Peyer's patch (tissue), 4 donors: ENCODE data around the gene CSNK2A1. TPM values are rescaled to one million over a fixed set of nuclear protein-coding genes. Genes with fewer than 3 reads are reported as not detected.

ENCODE experiments used
- DNase-seq, 3 donors: peaks; one replicate each; pipeline ENCODE4 v3.0.0-alpha.2; 2017 to 2019
- H3K27ac ChIP-seq, 4 donors: fragments of 200-600 bp; sonication (generic); one replicate each; pipeline ENCODE4 v1.5.1; 2016 to 2019
- H3K27me3 ChIP-seq, 2 donors: fragments of 200-600 bp; sonication (generic); one replicate each; pipeline ENCODE4 v1.5.1; 2019
- H3K36me3 ChIP-seq, 3 donors: fragments of 200-600 bp; sonication (generic); one replicate each; pipeline ENCODE4 v1.5.1; 2016 to 2019
- H3K4me1 ChIP-seq, 4 donors: fragments of 200-600 bp; sonication (generic); one replicate each; pipeline ENCODE4 v1.5.1; 2016 to 2019
- H3K4me3 ChIP-seq, 4 donors: fragments of 200-600 bp; sonication (generic); 1 replicate in 3 of 4; 2 replicates in 1 of 4; pipeline ENCODE4 v1.5.1; 2016 to 2019; ENCODE audit warnings: mild to moderate bottlenecking in 1 of 4
- H3K9me3 ChIP-seq, 4 donors: fragments of 200-600 bp; sonication (generic); one replicate each; pipeline ENCODE4 v1.5.1; 2016 to 2019; ENCODE audit warnings: mild to moderate bottlenecking in 1 of 4
- CTCF ChIP-seq, 6 experiments: fragments of 450-650 bp in 4 of 6; fragments of 200-600 bp in 2 of 6; sonication (generic) in 1 of 6; IDR thresholded peaks; one replicate each; pipeline ENCODE4 v1.5.1; 2017 to 2019; ENCODE audit warnings: antibody characterized with exemption in 6 of 6, mild to moderate bottlenecking in 3 of 6, moderate library complexity in 1 of 6
- POLR2A ChIP-seq, 2 donors: fragments of 450-650 bp; IDR thresholded peaks; one replicate each; pipeline ENCODE4 v1.5.1; 2017; ENCODE audit warnings: antibody characterized with exemption in 2 of 2, mild to moderate bottlenecking in 2 of 2, moderate library complexity in 2 of 2
- total RNA-seq, 4 donors: library from RNA; depleted of rRNA; stranded (reverse); fragments of >200 nt; gene quantifications; one replicate each; pipeline ENCODE4 v1.1.0, GENCODE V29; 2016

The CSNK2A1 gene
- total RNA-seq, 4 donors from 2014 or later, result 60.2 to 105 (median 97.3) TPM

DNA sequence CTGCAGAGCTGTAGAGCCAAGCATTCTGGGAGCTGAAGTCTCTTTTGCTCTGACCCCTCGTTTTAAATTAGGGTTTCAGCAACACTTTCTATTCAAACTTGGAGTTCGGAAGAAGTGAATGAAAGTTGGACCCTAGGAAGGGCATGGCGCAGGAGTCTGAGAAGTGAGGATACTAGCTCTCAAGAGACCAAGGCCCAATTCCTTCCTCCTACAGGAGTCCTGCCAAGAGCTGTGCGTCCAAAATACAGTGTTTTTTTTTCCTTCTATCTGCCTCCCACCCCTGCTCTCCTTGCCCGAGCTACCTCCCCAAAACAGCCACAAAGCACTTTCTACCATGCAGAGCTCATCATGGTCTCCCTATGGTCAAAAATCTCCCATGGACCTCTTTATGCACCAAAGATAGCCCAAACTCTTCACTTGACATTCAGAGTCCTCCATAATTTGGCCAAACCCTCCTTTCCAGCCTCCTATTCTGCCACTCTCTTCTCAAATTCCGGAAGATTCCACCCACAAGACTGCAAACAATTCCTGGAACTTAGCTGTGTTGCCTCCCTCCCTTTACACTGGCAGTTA, 649 bp upstream of the CSNK2A1 start:
- Histone ChIP-seq H3K36me3 (no peaks in the 10 kb centered on the region), H3K9me3 (no peaks in the 10 kb centered on the region), H3K4me3 (peak overlapping the region; percentile 97 to 99 (median 97)), H3K27me3 (no peaks in the 10 kb centered on the region), H3K27ac (peak overlapping the region; percentile 86 to 92 (median 90)), H3K4me1 (peaks cover 0 to 37% (median 19%) of the 10 kb centered on the region in 4 donors)
- no peak for DNase-seq
- no peak for TF ChIP-seq CTCF (IDR thresholded peaks at IDR 0.05)

GRCh38 chr20:542777-543368, 717 bp downstream of the CSNK2A1 start:
- peak overlapping the region; percentile 97 to 99 (median 97) for H3K4me3 ChIP-seq
- H3K4me1 ChIP-seq, result peaks cover 0 to 43% (median 19%) of the 10 kb centered on the region in 4 donors
- H3K27me3 ChIP-seq, result no peaks in the 10 kb centered on the region
- no peaks in the 10 kb centered on the region for H3K36me3 ChIP-seq
- H3K27ac ChIP-seq, result peak overlapping the region; percentile 86 to 92 (median 90)
- DNase-seq, result peak in 2 of 3 donors; percentile 21 to 52
- no peaks in the 10 kb centered on the region for H3K9me3 ChIP-seq
- no peak for TF ChIP-seq CTCF (IDR thresholded peaks at IDR 0.05)
- TF ChIP-seq POLR2A (IDR thresholded peaks at IDR 0.05), result no peak

DNA sequence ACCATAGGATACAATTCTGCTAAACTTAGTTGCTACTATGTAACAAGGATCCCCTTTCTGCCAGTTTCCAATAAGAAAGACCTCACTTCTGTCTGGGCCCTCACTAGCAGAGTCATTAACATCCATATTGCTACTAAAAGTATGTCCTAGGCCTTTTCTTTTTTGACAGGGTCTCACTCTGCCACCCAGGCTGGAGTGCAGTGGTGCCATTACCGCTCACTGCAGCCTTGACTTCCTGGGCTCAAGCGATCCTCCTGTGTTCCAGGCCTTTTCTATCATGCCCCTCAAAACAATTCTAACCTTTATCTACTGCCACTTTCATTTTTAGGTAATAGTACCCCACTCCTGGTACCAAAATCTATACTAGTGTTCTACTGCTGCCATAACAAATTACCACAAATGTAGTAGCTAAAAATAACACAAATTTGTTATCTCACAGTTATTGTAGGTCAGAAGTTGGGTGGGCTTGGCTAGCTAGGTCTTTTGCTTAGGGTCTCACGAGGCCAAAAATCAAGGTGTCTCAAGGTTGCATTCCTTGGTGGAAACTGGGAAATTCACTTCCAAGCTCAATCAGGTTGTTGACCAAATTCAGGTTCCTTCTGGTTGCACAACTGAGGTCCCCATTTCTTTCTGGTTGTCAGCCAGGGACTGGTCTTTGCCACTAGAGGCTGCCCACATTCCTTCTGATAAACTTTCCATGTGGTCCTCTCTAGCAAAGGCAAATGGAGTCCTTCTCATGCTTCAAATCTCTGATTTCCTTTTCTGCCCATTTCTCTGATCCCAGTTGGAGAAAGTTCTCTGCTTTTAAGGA, 3.0 kb downstream of the CSNK2A1 start:
- Histone ChIP-seq H3K36me3 (no peaks in the 10 kb centered on the region), H3K4me3 (no peak overlapping the region), H3K4me1 (peaks cover 0 to 63% (median 21%) of the 10 kb centered on the region in 4 donors), H3K27ac (no peak overlapping the region), H3K9me3 (no peaks in the 10 kb centered on the region), H3K27me3 (no peaks in the 10 kb centered on the region)
- no peak for DNase-seq
- TF ChIP-seq POLR2A (IDR thresholded peaks at IDR 0.05), result no peak
- no peak for TF ChIP-seq CTCF (IDR thresholded peaks at IDR 0.05)

DNA sequence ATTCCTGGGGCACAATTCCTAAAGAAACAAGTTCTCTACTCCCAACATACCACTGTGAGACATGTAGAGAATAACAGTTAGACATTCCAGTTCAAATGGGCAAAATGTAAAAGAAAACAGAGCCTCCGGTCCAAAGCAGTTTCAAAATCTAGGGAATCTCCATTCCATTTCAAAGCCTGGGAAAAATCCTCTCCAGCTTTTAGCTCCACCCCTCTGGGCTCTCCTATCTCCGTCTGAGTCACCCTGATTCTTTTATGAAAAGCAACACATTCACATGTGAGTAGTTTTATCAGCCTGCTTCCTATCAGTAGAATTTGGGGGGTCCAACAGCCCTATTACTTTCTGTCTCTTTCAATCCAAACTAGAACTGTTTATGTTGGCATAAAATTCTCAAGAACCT, 3.7 kb downstream of the CSNK2A1 start:
- Histone ChIP-seq H3K4me3 (no peak overlapping the region), H3K27me3 (no peaks in the 10 kb centered on the region), H3K36me3 (no peaks in the 10 kb centered on the region), H3K27ac (no peak overlapping the region), H3K9me3 (no peaks in the 10 kb centered on the region), H3K4me1 (peaks cover 0 to 70% (median 21%) of the 10 kb centered on the region in 4 donors)
- TF ChIP-seq POLR2A (IDR thresholded peaks at IDR 0.05) (no peak), CTCF (IDR thresholded peaks at IDR 0.05) (no peak)
- DNase-seq, result peak in 1 of 3 donors; percentile 77

DNA sequence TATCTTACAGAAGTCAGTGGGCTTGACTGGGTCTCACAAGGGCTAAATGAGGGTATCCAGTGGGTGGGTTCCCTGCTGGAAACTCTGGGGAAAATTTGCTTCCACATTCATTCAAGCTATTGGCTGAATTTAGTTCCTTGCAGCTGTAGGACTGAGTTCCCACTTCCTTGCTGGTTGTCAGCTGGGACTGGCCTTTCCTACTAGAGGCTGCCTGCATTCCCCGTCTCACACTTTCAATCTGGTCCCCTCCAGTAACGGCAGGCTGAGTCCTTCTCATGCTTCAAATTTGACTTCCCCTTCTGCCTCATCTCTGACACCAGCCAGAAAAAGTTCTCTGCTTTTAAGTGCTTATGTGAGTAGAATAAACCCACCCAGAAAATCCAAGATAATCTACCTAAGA, 4.4 kb downstream of the CSNK2A1 start:
- DNase-seq, result no peak
- Histone ChIP-seq H3K4me3 (no peak overlapping the region), H3K36me3 (no peaks in the 10 kb centered on the region), H3K4me1 (peaks cover 0 to 72% (median 20%) of the 10 kb centered on the region in 4 donors), H3K27me3 (no peaks in the 10 kb centered on the region), H3K27ac (no peak overlapping the region), H3K9me3 (no peaks in the 10 kb centered on the region)
- TF ChIP-seq CTCF (IDR thresholded peaks at IDR 0.05) (no peak), POLR2A (IDR thresholded peaks at IDR 0.05) (no peak)
